SH-SY5Y (cell line): Measurements from ENCODE around the gene RASL10A.

Source experiments
- GATA2 ChIP-seq: IDR thresholded peaks from 2 replicates; pipeline ENCODE4 v1.6.1; 2011; ENCODE audit warnings: mild to moderate bottlenecking, low read depth, low read length
- GATA3 ChIP-seq: IDR thresholded peaks from 2 replicates; pipeline ENCODE4 v1.6.1; 2011; ENCODE audit warnings: low read depth, mild to moderate bottlenecking, low read length, moderate library complexity

The RASL10A gene

DNA sequence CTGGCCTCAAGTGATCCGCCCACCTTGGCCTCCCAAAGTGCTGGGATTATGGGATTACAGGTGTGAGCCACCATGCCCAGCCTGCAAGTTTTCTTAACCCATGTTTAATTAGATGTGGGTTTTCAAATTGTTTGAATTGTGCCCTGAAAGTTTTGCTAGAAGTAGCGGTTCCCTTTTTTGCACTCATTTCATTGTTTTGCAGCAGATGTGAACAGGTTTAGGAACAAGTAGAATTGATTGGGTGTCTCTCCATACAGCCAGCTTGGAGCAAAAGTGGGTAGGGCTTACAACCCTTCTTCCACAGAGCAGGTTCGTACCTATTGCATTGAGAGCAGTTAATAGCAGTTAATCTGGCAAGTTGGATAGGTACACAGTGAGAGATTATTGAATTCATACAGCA is 31.3 kb downstream of the RASL10A start:
- TF ChIP-seq GATA3 (no peak), GATA2 (no peak)

DNA sequence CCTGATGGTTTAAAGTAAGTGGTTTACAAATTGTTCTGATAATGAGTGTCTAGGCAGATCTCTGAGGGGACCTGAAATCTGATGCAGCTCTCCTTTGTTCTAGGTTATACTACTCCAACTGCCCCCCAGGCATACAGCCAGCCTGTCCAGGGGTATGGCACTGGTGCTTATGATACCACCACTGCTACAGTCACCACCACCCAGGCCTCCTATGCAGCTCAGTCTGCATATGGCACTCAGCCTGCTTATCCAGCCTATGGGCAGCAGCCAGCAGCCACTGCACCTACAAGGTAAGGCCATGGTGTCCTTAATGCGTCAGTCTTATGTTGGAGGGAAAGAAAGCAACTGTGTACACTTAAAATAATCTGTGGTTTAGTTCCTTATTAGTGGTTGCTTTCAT is 37.6 kb downstream of the RASL10A start:
- TF ChIP-seq GATA3 = no peak
- TF ChIP-seq GATA2 = no peak

DNA sequence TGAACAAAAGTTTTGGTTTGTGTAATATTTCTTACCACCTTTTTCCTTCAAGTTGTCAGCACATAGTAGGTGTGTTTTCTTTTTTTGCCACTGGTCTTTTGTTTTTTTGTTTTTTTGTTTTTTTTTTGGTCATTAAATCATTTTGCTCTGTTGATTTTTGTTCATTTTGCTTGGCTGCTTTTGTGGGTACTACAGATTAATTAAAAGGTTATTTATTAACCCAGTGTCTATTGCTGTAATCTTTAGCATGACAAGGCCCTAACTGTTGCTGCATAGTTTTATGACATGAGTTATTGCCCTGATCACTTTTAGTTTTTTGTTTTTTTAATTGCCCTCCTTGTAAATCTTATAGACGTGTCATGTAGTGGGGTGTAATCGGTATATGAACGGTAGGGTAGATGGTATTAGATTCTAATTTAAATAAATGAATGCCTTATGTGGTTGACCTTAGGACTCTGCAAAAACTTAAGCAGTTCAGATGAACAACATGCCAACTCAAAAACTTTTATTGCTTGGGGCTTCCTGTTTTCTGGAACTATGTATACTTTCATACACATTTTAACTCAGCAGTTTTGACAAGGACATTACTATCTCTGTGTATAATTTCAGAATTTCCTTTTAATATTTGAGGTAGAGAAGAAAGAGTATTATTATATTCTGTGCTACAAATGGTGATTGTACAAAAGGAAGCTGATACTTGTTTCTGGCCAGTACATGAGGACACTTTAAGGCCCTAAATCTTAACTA is 39.5 kb downstream of the RASL10A start:
- no peak for TF ChIP-seq GATA2

DNA sequence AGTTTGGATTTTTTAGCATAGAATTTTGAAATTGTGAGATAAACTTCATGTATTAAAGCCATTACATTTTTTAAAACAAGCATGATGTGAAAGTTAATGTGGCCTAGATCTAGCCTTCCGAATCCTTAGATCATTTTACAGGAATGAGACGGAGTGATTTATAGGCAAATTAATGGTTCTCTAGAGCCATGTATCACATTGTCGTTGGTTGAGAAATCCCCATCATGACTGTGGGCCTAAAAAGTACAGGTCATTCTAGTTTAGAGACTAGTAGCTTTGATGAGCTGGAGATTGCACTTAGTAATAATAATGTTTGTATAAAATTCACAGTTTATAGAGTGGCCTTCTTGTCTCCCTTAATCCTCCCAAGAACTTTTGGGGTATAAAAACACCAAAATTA is 40.3 kb downstream of the RASL10A start:
- TF ChIP-seq GATA3 (no peak), GATA2 (no peak)

DNA sequence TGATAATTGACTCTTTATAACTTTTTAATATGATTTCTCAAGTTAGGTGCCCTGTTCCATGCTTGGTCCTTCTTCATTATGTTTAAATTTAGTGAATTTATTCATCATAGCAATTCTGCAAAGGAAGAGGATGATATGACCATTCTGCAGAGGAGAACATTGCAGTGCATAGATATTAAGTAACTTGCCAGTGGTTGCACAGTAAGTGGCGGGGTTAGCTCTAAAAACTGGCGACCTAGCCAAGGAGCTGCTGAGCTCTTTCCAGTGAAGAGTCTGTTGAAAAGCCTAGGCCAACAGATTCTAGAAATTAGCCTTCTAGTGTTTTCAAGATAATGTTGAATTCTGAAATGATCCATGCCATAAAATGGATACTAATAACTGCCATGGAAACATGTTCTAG is 42.9 kb downstream of the RASL10A start:
- TF ChIP-seq GATA2 (no peak), GATA3 (no peak)

DNA sequence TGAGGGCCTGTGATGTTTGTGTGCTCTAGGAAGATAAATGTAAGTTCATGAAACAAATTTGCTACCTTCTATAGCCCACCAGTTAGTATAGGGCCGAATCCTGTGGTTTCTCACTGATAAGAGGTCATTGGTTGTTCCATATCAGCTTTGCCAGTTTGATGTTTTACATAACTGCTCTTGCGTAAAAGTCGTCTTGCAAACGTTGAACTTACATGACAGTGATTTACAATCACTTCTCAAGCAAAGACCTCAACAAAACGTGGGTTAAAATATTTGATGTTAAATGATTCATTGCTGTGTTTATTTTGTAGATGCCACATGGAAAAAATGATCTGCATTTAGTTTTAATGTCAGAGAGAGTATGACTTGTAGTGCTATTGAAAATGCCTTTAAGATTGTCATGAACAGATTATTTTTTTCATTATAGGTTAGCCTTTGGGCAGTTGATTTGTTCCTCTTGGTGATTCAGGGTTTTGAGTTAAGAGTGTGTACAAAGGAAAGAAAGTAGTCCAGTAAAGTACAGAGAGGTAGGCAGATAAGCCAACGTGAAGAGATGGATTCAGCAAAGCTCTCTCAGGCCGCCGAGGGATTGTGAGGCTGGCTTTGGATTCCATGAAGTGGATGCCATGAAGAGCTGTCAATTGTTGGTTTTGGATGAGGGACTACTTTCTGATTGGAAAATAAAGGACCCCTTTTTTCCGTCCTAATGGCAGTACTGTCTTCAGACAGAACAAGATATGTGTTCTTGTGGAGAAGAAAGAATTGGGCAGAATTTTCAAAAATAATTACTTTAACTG is 44.8 kb downstream of the RASL10A start:
- TF ChIP-seq GATA3 (no peak), GATA2 (no peak)

DNA sequence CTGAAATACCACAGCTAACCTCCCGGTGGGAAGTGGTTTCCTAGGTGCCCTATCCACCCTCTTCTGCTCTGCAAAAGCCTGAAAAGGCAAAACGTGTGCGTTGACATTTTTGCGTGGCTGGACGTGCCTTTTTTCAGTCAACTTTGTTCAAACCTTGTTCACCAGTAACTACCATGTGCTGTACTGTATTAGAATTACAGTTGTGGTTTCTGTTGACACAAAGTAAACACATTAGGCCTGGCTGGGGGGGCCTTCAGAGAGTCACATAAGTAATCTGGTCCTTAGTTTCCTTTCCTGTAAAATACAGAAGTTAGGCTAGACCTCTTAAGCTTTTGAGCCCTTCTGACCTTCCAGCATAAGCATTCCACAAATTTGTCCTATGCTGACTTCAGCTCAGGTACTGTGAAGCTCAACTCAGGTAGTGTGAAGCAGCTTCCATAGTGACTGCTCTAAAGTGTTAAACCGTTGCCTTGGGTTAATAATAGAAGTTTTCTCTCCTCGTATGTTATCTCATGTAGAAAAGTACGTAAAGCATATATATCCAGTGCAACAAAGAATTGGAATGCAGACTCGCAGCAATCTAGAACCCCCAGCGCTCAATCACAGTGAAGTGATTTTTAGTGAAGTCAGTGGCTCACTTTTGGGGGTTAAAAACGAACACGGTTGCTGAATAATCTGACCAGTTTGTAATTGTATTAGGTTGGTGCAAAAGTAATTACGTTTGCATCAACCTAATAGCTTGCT is 45.6 kb downstream of the RASL10A start:
- no peak for TF ChIP-seq GATA3
- TF ChIP-seq GATA2 = no peak

DNA sequence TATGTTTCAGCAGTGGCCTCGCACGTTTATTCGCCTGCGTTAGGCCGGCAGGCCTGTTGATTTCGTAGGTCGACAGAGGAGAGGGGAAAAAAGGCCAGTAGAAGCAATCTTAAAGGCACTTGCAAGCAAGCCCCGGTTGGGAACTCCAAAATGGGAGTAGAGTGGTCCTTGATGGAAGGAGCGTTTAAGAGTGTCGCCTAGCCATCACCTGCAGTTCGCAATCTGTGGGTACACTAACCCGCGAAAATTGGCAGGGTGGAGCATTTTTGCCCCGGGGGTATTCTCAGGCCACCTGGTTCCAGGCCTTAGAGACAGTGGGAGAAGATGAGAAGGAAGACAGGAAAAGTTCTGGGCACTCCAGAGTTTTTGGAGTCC is 46.3 kb downstream of the RASL10A start:
- no peak for TF ChIP-seq GATA2
- no peak for TF ChIP-seq GATA3

DNA sequence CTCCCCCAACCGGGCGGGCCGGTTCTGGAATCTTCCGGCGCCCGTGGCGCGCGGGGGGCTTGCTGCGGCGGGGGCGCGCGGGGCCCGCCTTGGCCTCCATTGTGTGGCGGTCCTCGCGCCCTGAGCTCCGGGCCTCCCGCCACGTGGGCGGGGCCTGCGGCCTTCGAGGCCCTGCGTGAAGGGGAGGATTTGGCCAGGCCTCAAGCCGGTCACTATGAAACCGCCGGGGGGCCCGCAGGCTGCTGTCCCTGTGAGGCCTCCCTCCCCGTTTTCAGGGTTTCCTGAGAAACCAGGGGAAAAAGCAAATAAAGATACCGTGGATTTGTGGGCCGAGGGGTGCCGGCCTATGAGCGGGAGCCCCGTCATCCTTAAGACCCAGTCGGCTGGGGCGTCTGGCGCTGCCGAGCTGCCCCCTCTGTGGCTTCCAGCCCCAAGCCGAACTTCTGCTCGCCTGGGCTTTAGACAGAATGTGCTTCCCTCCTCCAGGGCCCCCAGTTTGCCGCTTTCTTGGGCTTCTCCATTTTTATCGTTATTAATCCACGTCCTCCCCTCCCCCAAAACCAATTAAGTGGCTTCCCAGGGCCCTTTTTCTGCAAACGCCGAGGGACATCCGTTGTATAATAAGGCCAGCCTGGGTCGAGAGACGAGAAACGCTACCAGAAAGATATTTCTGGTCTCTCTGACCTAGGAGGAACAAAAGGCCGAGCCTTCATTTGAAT is 46.8 kb downstream of the RASL10A start:
- no peak for TF ChIP-seq GATA2
- TF ChIP-seq GATA3 = no peak

DNA sequence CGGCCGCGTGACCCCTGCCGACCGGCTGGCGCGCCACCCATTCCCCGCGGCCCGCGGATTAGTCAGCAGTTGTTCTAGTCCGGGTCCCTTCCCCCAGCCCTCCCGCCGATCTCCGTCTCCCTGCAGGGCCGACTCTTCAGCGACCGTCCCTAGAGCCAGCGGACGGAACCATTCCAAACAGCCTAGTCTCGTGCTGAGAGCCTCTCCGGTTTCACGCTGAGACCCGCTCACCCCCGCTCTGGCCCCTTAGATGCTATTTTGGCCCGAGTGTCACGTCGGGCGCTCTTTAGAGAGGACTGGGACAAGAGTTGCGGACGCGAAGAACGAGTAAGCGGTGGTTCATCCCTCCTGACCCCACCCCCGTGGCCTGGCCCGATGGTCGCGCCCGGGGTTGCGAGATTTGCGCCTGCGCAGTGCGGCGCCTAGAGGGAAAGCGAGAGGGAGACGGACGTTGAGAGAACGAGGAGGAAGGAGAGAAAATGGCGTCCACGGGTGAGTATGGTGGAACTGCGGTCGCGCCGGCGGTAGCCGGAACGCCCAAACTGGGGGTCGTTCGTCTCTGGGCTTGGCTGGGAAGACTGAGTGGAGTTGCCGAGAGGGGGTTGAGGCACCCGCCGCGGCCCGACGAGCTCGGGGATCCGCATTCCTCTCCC is 47.5 kb downstream of the RASL10A start, which contains the start of the genes EWSR1 and RHBDD3:
EWSR1 (plus strand) TSS at position 411 of the 653 bp plus-strand sequence; CDS start at position 480, 69 bp downstream.
RHBDD3 (minus strand) TSS at position 124 of the 653 bp plus-strand sequence. CDS start 2,355 bp downstream, outside the sequence.
- 0 out of 2 replicates have a peak, but pooled peaks have one; percentile 5 for TF ChIP-seq GATA2
- TF ChIP-seq GATA3 = no peak

DNA sequence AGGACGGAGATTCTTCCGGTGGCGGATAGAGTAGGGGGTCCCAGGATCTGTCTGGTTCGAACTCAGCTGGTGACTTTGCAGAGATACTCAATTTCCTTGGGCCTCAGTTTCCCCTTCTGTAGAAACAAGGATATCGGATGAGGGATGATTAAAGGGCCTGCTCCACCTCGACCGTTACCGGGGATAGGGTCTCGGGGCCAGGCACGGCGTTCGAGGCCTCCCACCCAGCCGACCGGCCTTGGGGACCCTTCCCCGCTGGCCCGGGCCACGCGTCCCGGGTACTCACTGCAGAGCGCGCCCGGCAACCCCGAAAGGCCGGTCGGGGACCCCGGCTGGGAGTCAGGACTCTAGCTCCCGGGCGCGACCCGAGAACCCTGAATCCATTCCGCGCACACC is 48.0 kb downstream of the RASL10A start:
- TF ChIP-seq GATA3 (no peak), GATA2 (no peak)

DNA sequence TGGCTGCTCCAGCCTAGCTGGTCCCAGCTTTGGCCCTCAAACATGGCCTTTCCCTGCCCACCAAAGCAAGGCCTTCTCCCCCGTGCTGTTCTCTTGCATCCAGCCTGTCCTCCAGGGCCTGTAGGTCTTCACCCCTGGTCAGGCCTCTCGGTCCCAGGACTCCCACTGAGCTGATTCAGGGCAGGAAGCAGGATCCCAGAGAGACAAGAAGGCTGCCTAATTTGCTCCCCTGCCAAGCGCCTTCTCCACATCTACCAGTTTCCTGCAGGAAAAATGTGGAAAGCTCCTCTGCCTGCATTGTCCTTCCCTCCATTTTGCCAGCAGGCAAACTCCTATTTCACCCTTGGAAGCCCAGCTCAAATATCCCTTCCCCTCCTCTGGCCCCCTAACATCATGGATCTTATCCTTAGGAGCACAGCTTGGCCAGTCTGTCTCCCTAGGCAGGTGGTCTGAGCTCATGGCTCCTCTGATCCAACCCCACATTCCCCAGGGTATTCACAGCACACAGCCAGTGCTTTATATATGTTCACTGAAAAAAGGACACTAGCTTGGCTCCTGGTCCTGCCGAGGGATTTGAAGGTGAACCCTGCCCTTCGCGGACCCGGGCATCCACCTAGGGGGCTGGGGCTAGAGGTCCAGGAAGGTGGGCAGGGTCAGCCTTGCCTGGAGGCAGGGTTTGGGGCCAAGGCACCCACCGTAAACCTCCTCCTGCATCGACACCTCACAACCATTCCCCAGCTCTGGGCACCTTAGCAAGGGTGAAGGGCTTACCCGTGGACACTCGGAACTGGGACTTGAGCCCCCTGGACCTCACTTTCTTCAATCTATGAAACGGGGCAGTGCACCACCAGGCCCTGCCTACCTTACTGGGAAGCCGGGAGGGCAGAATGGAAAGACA is 48.7 kb downstream of the RASL10A start:
- no peak for TF ChIP-seq GATA3
- no peak for TF ChIP-seq GATA2
